Retinal pigment epithelial cell (primary cell): ENCODE measurements around the gene SHC3.

Source experiments
- DNase-seq: peaks from one replicate; pipeline ENCODE4 v3.0.0-alpha.2; 2010; ENCODE audit warnings: low read depth
- H3K4me3 ChIP-seq: 2 replicates; pipeline ENCODE4 v1.5.1; 2011; ENCODE audit warnings: mild to moderate bottlenecking, low read length, control low read depth, moderate library complexity
- TF ChIP-seq, protein P1 (sequence below): conservative IDR thresholded peaks from 2 replicates; pipeline ENCODE4 v1.5.1; 2011; ENCODE audit warnings: low read depth, low read length, control low read depth, inconsistent platforms

SHC3 gene

DNA sequence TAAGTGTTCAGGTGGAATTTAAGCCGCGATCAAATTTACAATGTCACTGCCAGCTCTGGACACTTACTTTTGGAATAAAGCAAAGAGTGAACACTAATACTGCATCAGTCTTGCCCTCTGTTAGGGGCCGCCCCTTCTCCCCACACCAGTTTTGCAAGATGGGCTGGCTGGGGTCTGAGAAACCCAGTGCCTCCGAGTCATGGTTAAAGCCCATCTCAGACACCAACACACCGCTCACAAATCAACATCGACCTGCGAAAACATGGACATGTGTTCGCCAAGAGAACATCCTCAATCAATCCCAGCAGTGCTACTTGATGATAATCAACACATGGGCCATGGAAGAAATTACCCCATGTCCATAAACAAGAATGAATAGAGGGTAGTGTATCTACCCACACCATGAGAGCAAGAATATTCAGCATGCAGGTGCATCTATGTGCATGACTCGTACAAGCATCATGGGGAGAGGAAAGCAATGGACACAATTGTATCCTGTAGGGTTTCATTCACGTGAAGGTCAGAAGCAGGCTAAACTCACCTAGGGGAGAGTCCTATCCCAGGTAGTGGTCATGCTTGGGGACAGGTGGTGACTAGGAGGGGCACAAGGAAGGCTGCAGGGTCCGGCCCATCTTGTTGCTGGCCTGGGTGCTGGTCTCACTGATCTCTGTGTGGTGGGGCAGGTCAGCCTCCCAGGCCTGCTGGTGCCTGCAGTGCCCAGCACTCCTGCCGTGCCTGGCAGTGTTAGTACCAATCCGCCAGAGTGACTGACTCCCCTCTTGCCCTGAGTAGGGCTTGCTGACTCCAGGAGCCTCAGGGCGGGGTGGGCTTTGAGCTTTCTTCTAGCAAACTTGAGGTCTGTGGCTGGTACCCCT is 182.3 kb downstream of the SHC3 start:
- DNase-seq, result no peak
- H3K4me3 ChIP-seq, result no peak overlapping the region
- TF ChIP-seq, protein P1, sequence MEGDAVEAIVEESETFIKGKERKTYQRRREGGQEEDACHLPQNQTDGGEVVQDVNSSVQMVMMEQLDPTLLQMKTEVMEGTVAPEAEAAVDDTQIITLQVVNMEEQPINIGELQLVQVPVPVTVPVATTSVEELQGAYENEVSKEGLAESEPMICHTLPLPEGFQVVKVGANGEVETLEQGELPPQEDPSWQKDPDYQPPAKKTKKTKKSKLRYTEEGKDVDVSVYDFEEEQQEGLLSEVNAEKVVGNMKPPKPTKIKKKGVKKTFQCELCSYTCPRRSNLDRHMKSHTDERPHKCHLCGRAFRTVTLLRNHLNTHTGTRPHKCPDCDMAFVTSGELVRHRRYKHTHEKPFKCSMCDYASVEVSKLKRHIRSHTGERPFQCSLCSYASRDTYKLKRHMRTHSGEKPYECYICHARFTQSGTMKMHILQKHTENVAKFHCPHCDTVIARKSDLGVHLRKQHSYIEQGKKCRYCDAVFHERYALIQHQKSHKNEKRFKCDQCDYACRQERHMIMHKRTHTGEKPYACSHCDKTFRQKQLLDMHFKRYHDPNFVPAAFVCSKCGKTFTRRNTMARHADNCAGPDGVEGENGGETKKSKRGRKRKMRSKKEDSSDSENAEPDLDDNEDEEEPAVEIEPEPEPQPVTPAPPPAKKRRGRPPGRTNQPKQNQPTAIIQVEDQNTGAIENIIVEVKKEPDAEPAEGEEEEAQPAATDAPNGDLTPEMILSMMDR, result no peak

DNA sequence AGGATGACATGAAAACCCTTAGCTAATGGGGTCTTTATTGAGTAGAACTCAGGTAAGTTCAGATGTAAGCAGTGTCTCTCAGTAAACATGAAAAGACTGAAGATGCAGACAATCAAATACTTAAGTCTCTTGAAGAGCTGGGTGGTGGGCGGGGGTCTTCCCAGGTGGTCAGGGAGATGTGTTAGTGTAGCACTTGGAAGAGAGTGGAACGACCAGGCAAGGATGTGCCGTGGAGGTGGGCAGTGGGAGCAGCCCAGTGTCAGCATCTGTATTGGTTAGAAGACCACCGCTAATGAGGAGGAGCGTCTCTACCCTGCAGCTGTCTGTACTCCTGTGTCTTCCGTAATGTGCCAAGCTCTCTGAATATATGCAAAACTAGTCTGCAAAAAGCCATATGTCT is 183.0 kb downstream of the SHC3 start:
- TF ChIP-seq, protein P1, result no peak
- no peak for DNase-seq
- no peak overlapping the region for H3K4me3 ChIP-seq

DNA sequence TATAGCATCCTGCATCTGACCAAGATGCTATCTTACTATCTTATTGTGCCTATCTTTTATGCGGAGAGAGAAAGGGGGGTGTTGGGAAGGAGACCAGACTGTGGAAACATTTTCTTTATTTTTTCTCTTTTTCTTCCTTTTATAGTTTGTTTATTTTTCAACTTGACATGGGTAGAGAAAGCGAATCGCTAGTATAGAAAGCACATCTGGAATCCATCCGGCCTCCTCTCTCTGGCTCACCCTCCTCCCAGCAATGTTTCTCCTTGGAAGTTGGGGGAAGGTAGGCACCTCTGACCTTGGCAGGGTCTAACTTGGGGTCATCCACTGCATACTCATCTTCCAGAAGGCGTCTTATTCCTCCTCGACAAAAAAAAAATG is 183.4 kb downstream of the SHC3 start:
- no peak overlapping the region for H3K4me3 ChIP-seq
- TF ChIP-seq, protein P1, result no peak
- no peak for DNase-seq

DNA sequence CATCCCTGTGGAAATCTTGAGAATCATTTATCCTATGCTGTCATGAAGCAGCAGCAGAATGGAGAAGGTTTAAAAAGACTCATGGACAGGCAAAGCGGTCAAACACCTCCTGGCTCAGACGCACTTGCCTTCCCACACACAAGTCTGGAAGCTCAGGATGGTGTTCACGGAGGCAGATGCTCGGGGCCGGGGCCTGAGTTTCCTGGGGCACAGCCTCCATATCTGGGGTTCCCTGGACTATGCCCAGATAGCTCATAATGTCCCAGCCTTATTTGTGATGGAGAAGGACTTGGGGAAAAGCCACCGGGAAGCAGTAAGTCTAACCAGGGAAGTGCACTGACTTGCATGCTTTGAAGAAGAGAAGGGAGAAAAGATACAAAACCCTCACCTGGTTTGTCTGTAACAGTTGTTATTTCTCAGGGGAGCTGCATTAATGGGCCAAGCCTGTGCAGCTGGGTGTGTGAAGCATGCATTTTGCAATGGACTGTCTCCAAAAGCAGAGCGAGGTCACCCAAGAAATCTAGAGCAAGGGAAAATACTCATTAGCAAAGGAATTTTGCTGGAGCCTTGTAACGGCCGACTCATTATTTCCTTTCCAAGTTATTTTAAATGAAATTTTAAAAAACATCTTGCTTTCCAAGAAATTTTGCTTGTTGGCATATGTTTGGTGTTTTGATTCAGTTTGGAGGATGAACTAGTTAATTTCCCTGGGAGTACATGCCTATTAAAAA is 184.0 kb downstream of the SHC3 start:
- TF ChIP-seq, protein P1, result no peak
- DNase-seq, result no peak
- no peak overlapping the region for H3K4me3 ChIP-seq

DNA sequence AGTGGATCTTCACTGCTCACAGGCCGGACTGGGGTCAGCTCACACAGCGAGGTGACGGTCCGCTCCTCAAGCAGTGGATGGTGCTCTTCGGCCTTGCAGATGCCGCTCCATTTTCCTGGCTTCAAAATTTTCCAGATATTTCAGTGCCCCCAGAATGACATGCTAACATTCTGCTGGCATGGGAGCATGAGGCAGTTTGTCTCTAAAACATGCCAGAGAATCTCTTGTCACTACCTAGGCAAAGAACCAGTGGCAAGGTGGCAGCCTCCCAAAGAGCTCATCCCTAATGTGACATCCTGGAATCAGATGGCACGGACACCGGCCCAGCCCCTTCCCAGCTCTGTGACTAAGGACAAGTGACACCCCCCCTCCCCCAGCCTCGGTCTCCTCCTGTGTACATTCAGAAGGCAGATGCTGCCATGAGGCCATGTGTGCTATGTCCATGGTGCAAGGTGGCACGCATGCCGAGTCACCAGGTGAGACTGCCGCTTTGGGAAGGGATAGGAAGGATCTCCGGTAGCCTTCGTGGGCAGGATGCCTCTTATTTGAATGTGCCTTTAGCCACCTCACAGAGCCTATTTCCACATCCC is 184.7 kb downstream of the SHC3 start:
- no peak overlapping the region for H3K4me3 ChIP-seq
- TF ChIP-seq, protein P1, result no peak
- DNase-seq, result no peak

DNA sequence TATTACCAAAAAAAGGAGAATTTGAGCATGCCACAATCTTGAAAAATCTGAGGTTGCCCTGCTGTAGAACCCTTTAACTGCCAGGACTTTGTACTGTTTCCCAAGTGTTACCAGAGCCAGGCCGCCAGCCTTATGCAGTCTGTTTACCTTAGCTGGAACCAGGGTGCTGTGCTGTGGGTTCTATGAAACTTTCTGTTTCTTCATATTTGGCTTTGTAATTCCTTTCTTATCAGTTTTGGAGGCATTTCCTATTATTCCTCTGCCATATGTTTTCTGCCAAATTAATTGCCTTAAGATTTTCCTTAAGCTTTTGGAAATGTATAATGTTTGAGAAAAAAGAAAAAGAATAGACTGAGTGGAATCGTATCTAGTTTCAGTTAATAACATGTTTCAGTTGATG is 185.3 kb downstream of the SHC3 start:
- DNase-seq, result no peak
- H3K4me3 ChIP-seq, result no peak overlapping the region
- TF ChIP-seq, protein P1, result no peak
